Natural killer cell treated with Interleukin-12 subunit alpha and Interleukin-12 subunit beta and Interleukin-15 and Interleukin-18, amount 100 ng/mL, for 72 hours (primary cell): ENCODE data around the gene DDX25. TPM values are rescaled to one million over a fixed set of nuclear protein-coding genes. Genes with fewer than 3 reads are reported as not detected.

ENCODE experiments used
- ATAC-seq, 2 donors: fragments of 150-1000 bp; cut with Tn5 transposase in 1 of 2; sonication (Bioruptor Pico), chemical (Tn5 transposase) in 1 of 2; 2 replicates each; pipeline ENCODE4 v1.10.0; 2021
- DNase-seq: peaks from one replicate; pipeline ENCODE4 v3.0.0; 2022; ENCODE audit warnings: low spot score
- H3K27ac Mint-ChIP-seq, 2 donors: 1 replicate in 1 of 2; 2 replicates in 1 of 2; pipeline ENCODE4 v1.8.0; 2022; ENCODE audit warnings: mixed read lengths in 2 of 2, mild to moderate bottlenecking in 1 of 2, moderate library complexity in 1 of 2
- H3K27me3 Mint-ChIP-seq, 2 donors: 1 replicate in 1 of 2; 2 replicates in 1 of 2; pipeline ENCODE4 v1.8.0; 2022; ENCODE audit warnings: mixed read lengths in 2 of 2
- H3K36me3 Mint-ChIP-seq: one replicate; pipeline ENCODE4 v1.8.0; 2022; ENCODE audit warnings: mixed read lengths
- H3K4me1 Mint-ChIP-seq, 2 donors: 1 replicate in 1 of 2; 2 replicates in 1 of 2; pipeline ENCODE4 v1.8.0; 2022; ENCODE audit warnings: low read depth in 2 of 2, mixed read lengths in 2 of 2, mild to moderate bottlenecking in 1 of 2
- H3K4me3 Mint-ChIP-seq: one replicate; pipeline ENCODE4 v1.8.0; 2022; ENCODE audit warnings: mixed read lengths
- H3K9me3 Mint-ChIP-seq: 2 replicates; pipeline ENCODE4 v1.8.0; 2022; ENCODE audit warnings: mixed read lengths
- total RNA-seq, 2 donors: library from RNA; stranded (reverse); gene quantifications; one replicate each; pipeline ENCODE4 v1.2.3, GENCODE V29; 2022

The DDX25 gene
- total RNA-seq, 2 donors from 2014 or later: not detected

DNA sequence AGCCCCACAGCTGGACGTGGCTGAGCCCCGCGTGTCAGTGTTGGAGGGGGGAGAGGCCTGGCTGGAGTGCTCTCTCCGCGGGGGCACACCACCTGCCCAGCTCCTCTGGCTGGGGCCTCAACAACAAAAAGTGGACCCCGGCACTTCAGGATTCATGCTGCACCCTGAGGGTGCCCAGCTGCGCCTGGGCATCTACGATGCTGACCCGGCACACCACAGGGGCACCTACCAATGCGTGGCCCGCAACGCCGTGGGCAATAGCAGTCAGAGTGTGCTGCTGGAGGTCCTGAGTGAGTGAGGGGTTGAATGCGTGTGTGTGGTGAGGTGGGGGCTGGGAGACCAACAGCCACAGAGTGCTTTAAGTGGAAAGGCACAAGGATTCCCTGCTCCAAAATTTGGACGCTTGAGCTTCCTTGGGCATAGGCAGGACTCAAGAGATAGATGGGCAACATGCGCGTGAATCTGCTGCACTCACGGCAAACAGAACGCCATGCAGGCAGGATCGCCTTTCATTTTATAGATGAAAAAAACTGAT is 49.2 kb downstream of the DDX25 start:
- Mint-ChIP-seq H3K27me3 (peaks cover 7 to 10% of the 10 kb centered on the region in 2 donors), H3K4me3 (no peak overlapping the region), H3K27ac (no peak overlapping the region), H3K4me1 (peaks cover 0 to 4% of the 10 kb centered on the region in 2 donors), H3K9me3 (no peaks in the 10 kb centered on the region), H3K36me3 (no peaks in the 10 kb centered on the region)
- ATAC-seq: no peak
- no peak for DNase-seq

DNA sequence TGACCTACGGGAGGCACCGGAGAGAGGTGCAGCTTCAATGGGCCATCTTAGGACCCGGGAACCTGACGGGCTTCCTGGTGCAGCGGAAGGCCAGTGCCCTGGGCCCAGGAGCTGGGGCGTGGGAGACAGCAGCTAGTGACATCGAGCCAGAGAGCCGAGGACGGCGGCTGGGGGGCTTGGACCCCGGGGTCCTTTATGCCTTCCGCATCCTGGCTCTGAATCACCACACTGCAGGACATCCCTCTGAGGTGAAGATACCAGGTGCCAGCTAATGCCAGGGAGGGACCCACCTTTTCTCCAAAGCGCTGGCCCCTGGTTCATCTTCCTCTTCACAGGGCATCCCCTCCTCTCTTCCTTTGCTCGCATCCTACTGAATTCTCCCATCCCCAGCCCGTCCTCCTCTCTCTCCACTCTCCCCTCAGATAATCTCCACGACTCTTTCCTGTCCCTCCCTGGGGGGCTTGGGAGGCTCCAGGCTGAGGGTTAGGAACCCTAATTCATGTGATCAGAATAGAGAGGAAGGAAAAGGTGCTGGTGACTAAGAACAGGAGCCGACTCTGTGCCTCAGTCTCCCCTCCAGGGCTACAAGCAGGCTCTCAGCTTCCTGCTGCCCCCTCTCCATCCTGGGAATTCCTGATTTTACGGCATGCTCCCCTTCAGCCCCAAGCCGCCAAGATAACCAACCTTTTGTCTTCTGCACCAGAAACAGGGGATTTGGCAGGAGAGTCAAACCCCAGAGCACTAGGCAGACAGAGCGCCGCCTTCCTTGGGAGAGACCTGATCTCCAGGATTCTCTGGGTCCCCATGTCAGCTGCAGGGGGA is 50.0 kb downstream of the DDX25 start:
- no peaks in the 10 kb centered on the region for H3K9me3 Mint-ChIP-seq
- no peak overlapping the region for H3K27ac Mint-ChIP-seq
- peaks cover 7 to 8% of the 10 kb centered on the region in 2 donors for H3K27me3 Mint-ChIP-seq
- no peaks in the 10 kb centered on the region for H3K36me3 Mint-ChIP-seq
- H3K4me1 Mint-ChIP-seq: peaks cover 0 to 4% of the 10 kb centered on the region in 2 donors
- H3K4me3 Mint-ChIP-seq: no peak overlapping the region
- DNase-seq: no peak
- ATAC-seq: no peak

DNA sequence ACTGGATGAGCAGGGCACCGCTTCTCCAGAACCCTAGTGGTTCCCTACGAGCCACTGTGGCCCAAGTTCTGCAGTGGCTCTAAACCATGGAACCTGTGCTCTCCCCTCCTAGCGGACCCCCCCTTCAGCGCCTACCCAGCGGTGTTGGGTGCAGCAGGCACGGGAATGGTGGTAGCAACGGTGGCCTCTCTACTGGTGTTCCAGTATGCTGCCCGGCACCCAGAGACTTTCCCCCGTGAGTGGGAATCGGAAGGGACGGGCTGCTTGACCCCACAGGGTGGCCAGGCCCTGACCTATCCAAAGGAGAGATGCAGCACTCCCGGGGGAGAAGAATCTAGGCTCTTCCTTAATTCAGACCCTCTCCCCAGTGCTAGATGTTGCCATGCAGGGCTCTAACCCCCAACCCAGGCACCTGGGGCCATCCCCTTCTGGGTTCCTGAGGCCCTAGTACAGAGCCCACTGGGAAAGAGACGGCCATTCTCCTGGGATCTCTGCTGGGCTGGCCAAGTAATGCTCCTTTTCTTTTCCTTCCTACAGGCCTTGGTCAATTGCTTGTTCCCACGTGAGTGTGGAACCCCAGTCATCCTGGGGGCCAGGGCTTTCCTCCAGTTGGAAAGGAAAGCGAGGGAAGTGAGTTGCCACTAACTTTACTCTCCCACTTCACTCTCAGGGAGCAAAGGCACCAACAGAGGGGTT is 50.8 kb downstream of the DDX25 start:
- Mint-ChIP-seq H3K27ac (no peak overlapping the region), H3K36me3 (no peaks in the 10 kb centered on the region), H3K27me3 (peaks cover 7% of the 10 kb centered on the region in 2 donors), H3K4me1 (peaks cover 0 to 4% of the 10 kb centered on the region in 2 donors), H3K9me3 (no peaks in the 10 kb centered on the region), H3K4me3 (no peak overlapping the region)
- DNase-seq (no peak), ATAC-seq (no peak)

DNA sequence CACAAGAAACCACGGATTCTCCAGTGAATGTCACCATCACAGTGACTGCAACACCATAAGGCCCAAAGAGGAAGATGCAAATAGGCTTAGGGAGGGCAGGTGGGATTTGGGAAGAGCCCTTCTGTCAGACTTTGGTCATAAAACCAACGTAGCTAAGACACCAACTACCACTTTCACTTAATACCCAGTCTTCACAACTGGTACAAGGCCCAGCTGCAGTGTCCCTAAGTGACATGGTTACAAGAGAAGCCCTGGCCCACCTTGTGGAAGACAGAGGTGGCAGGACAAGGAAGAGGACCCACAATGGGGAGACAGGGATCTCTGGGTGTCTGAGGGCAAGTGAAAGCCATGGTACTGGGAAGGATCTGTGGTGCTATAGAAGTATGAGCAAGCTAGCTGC is 51.5 kb downstream of the DDX25 start:
- no peak overlapping the region for H3K4me3 Mint-ChIP-seq
- no peaks in the 10 kb centered on the region for H3K9me3 Mint-ChIP-seq
- DNase-seq (no peak), ATAC-seq (no peak)
- H3K27me3 Mint-ChIP-seq: peaks cover 7% of the 10 kb centered on the region in 2 donors
- H3K27ac Mint-ChIP-seq: no peak overlapping the region
- peaks cover 0 to 4% of the 10 kb centered on the region in 2 donors for H3K4me1 Mint-ChIP-seq
- no peaks in the 10 kb centered on the region for H3K36me3 Mint-ChIP-seq

DNA sequence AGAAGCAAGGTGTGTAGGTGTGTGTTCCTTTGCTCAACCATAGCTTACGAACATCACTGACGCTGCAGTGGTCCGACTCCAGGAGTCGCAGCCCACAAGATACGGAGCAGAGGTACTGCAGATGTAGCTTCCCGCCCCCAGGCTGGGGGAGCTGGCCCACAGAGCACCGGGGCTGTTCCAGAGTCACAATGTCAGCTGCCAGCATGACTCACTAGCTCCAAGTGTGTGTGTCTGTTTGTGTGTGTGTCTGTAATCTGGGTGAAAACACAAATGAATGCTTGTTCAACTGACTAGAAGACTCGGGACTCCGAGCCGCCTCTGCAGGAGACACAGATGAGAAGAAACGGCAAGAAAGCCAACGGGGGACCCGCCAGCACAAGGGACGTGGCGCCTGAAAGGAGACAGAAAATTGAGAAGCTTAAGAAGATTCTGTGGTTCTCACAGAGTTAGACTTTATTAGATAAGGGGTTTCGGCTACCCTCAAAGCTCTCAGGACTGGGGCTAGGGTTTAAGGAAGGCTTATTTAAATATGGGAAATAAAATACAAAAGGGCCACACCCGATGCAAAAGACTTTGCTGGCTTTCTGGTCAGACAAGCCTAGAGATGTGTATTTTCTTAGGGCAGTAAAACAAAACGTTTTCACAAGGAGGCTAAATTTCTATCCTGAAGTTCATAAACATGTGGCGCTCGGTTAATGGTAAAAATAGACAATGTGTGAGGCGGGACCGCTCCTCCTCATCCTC is 52.3 kb downstream of the DDX25 start:
- H3K4me3 Mint-ChIP-seq: no peak overlapping the region
- ATAC-seq: no peak
- H3K27me3 Mint-ChIP-seq: peaks cover 4 to 7% of the 10 kb centered on the region in 2 donors
- no peak for DNase-seq
- no peaks in the 10 kb centered on the region for H3K9me3 Mint-ChIP-seq
- no peaks in the 10 kb centered on the region for H3K36me3 Mint-ChIP-seq
- H3K27ac Mint-ChIP-seq: no peak overlapping the region
- peaks cover 0 to 4% of the 10 kb centered on the region in 2 donors for H3K4me1 Mint-ChIP-seq

DNA sequence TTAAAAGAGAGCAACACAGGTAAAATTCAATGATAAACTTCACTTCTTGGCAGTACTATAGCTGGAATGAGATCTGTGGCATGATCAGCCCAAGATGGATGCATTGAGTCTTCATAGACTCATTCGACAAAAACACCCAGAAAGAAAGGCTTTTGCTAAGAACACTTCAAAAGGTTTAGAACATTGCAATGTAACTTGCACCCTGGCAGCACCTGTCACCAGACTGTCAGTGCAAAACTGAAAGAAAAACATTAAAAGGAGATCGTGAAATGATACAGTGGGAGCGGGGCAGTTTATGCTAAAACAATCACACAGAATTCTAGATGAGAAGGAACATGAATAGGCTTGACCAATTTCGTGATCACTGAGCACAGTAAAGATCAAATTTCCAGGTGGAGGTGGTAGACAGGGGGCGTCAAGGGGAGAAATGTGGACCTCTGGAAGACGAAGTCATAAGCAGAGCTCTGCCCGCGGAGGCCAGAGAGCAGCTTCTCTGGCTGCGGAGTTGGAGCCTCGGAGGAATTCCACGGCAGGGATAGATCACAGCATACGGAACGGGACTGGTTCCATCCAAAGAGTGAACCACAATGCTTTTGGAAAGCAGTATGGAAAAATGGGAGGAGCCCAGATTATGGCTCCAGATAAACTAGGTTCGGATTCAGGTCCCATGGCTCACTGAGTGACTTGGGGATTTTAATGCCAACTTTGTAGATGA is 53.5 kb downstream of the DDX25 start:
- DNase-seq: no peak
- no peak overlapping the region for H3K27ac Mint-ChIP-seq
- H3K36me3 Mint-ChIP-seq: peaks cover 4% of the 10 kb centered on the region
- H3K4me1 Mint-ChIP-seq: peaks cover 0 to 4% of the 10 kb centered on the region in 2 donors
- H3K9me3 Mint-ChIP-seq: no peaks in the 10 kb centered on the region
- no peak for ATAC-seq
- no peak overlapping the region for H3K4me3 Mint-ChIP-seq
- peaks cover 7 to 12% of the 10 kb centered on the region in 2 donors for H3K27me3 Mint-ChIP-seq

DNA sequence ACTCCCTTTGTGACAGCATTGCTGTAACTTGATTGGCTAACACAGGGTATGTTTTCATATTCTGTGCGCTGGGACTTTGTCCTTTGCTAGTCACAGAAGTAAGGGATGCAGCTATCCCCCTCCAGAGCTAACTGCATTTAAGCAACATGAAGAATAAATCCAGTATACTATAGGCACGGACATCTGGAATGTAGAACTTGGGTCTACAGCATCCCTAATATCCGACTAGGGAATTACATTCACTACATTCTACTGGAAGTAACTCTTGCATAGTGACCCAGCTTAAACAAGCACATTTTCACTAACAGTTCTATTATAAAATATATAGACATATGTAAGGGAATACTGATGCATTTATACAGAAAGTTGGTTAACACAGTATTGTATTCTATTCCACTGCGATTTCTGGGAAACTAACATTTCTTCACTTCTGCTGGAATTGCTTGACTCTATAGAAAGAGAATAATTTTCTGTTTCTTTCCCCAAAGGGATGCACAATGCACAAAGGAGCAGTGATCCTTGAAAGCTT is 54.6 kb downstream of the DDX25 start:
- Mint-ChIP-seq H3K4me1 (peaks cover 0 to 4% of the 10 kb centered on the region in 2 donors), H3K4me3 (no peak overlapping the region), H3K9me3 (no peaks in the 10 kb centered on the region), H3K27me3 (peaks cover 7 to 14% of the 10 kb centered on the region in 2 donors), H3K36me3 (peaks cover 5% of the 10 kb centered on the region), H3K27ac (no peak overlapping the region)
- DNase-seq: no peak
- ATAC-seq: no peak

DNA sequence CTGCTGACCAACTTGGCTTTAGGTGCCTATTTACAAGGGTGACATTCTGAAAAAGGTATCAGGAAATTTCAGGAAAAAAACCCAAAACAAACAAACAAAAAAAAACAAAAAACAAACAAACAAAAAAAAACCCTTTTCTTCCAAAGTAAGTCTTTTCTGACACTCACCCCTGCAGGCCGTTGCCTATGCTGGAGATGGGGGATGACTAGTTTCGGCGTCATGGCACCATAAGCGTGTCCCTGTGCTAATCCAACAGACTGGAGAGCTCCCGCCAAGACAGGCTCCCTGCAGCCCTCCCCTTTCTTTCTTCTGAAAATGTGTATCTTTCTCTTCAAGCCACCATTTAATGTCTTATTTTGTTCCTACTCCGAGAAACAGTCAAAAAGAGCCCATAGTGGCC is 55.2 kb downstream of the DDX25 start:
- H3K27me3 Mint-ChIP-seq: peaks cover 12 to 17% of the 10 kb centered on the region in 2 donors
- ATAC-seq (no peak), DNase-seq (no peak)
- no peak overlapping the region for H3K4me3 Mint-ChIP-seq
- no peaks in the 10 kb centered on the region for H3K9me3 Mint-ChIP-seq
- no peak overlapping the region for H3K27ac Mint-ChIP-seq
- H3K4me1 Mint-ChIP-seq: peaks cover 0 to 4% of the 10 kb centered on the region in 2 donors
- H3K36me3 Mint-ChIP-seq: peaks cover 5% of the 10 kb centered on the region

DNA sequence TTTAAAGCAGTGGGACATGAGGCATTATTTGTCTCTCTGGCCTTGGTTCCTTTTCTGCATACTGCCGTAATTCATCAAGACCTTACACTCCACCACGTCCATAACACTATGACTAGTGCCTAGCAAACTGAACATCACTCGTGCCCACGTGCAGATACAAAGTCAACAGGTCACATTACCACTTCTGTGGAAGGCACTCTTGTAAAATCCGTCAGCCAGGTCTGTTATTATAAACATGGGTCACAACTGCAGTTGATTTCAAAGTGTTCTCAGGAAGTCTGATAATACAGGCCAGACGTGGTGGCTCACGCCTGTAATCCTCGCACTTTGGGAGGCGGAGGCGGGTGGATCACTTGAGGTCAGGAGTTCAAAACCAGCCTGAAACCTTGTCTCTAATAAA is 55.6 kb downstream of the DDX25 start:
- Mint-ChIP-seq H3K27me3 (peaks cover 14 to 17% of the 10 kb centered on the region in 2 donors), H3K4me3 (no peak overlapping the region), H3K9me3 (no peaks in the 10 kb centered on the region), H3K4me1 (peaks cover 0 to 4% of the 10 kb centered on the region in 2 donors), H3K27ac (no peak overlapping the region), H3K36me3 (peaks cover 5% of the 10 kb centered on the region)
- no peak for DNase-seq
- no peak for ATAC-seq

DNA sequence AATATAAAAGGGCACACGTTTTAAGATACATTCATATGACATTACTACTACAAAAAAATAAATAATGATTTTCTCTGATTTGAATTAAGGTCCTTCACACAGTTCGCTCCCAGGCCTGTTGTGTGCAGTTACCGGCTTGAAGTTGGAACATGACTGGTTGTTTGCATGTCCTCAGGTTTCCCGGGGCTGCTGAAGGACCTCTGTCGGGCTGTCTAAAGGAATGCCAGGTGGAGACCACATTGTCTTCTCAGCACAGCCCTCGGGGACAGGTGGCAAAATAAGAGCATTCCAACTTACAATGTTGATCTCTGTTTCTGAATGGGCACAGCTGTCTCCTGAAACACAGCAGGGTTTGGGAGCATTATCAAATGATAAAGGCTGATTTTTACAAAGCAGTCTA is 56.5 kb downstream of the DDX25 start:
- H3K36me3 Mint-ChIP-seq: peaks cover 5% of the 10 kb centered on the region
- no peaks in the 10 kb centered on the region for H3K9me3 Mint-ChIP-seq
- ATAC-seq: no peak
- peaks cover 14 to 19% of the 10 kb centered on the region in 2 donors for H3K27me3 Mint-ChIP-seq
- H3K4me3 Mint-ChIP-seq: no peak overlapping the region
- DNase-seq: no peak
- H3K27ac Mint-ChIP-seq: no peak overlapping the region
- peaks cover 0 to 4% of the 10 kb centered on the region in 2 donors for H3K4me1 Mint-ChIP-seq

DNA sequence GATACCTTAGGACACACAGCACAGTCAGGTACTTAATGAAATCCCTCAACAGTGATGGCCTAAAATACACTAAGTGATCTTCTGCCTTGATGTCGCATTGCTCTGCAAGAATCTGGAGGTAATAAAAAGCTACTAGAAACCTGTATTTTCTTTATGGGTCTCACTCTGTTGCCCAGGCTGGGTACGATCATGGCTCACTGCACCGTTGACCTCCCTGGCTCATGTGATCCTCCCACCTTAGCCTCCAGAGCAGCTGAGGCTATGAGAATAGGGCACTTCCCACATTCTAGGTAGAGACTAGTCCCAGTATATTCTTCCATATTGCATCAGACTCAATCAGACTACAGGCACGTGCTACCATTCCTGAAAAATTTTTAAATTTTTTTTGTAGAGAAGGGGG is 63.2 kb downstream of the DDX25 start:
- Mint-ChIP-seq H3K27me3 (peaks cover 22 to 37% of the 10 kb centered on the region in 2 donors), H3K4me3 (no peak overlapping the region), H3K9me3 (no peaks in the 10 kb centered on the region), H3K27ac (no peak overlapping the region), H3K4me1 (peaks cover 0 to 4% of the 10 kb centered on the region in 2 donors), H3K36me3 (peaks cover 4% of the 10 kb centered on the region)
- ATAC-seq (no peak), DNase-seq (no peak)

DNA sequence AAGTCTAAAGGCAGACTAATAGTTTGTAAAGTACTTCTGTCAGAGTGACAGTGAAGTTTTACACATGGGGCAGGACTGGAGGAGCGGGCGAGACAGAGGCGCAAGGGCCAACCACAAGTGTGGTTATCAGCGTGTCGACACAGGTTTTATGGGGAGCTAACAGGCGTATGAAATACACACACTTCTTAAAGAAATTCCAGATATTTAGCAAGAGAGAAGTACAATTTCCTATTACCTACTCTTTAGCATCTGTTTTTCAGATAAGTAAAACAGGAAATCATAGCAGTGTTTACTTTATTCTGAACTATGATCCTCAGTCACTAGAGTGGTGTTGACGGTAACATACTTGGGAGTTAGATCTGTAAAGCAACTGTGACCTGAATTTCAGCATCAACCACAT is 64.0 kb downstream of the DDX25 start:
- Mint-ChIP-seq H3K27ac (no peak overlapping the region), H3K27me3 (peaks cover 22 to 37% of the 10 kb centered on the region in 2 donors)
- DNase-seq: no peak

DNA sequence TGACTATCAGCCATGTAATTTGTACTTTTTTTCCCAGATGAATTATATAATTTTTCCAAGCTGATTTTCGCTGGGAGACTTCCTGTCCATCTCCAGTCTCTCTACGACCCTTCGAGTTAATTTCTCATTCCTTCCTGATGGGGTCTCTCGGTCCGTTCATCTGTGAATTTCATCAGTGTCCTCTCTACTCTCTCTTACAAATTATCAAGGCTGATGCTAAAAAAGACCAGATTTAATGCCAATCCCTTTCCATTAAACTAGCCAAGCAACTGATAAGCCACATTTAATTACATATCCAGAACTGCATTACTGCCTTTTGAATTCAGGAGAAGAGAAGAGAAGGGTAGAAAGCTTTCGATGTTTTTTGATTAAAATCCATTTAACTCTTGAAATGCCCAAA is 67.3 kb downstream of the DDX25 start:
- no peak for DNase-seq
- H3K4me1 Mint-ChIP-seq: peaks cover 0 to 4% of the 10 kb centered on the region in 2 donors
- ATAC-seq: no peak
- H3K4me3 Mint-ChIP-seq: no peak overlapping the region
- peaks cover 16 to 29% of the 10 kb centered on the region in 2 donors for H3K27me3 Mint-ChIP-seq
- no peaks in the 10 kb centered on the region for H3K36me3 Mint-ChIP-seq
- H3K27ac Mint-ChIP-seq: no peak overlapping the region
- H3K9me3 Mint-ChIP-seq: no peaks in the 10 kb centered on the region

More for the DNA sequence above, 64.0 kb downstream of the DDX25 start:
- H3K9me3 Mint-ChIP-seq: no peaks in the 10 kb centered on the region
- no peak for ATAC-seq
- H3K36me3 Mint-ChIP-seq: no peaks in the 10 kb centered on the region
- H3K4me1 Mint-ChIP-seq: peaks cover 0 to 4% of the 10 kb centered on the region in 2 donors
- no peak overlapping the region for H3K4me3 Mint-ChIP-seq
